Hepatic stellate cell (primary cell): Measurements from ENCODE around the gene ARID3A.
A peak's percentile ranks its signal among the peaks of the same experiment; 100 is the strongest.

ENCODE experiments used
- DNase-seq: peaks from one replicate; pipeline ENCODE4 v3.0.0; 2011; ENCODE audit warnings: low spot score

ARID3A gene

DNA sequence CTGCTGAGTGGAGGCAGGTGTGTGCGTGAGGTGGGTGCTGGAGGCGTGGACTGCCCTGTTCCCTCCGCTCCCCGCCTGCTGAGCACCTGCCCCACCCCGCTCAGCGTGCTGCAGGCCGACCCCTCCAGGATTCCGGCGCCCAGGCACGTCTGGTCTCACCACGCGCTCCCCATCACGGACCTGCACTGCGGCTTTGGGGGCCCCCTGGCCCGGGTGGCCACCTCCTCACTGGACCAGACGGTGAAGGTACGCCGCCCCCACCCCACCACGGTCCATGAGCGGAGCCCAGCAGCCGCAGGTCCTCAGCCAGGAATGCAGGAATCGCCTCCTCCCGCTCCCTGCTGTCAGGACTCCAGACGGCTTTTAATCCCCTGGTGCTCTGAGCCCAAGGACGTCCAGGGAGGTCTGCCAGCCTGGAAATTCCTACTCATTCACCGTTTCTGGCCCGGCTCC lies 64.3 kb downstream of the ARID3A start:
- no peak for DNase-seq

DNA sequence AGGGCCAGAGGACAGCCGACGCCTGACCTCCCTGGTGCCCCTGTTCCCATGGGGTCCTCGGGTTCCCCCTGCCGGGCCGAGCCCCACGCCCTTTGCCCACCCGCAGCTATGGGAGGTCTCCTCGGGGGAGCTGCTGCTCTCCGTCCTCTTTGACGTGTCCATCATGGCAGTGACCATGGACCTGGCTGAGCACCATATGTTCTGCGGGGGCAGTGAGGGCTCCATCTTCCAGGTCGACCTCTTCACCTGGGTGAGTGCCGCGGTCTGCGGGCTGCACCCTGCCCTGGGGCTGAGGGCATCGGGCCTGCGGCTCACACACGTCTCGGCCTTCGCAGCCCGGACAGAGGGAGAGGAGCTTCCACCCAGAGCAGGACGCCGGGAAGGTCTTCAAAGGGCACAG lies 64.9 kb downstream of the ARID3A start:
- DNase-seq: no peak

DNA sequence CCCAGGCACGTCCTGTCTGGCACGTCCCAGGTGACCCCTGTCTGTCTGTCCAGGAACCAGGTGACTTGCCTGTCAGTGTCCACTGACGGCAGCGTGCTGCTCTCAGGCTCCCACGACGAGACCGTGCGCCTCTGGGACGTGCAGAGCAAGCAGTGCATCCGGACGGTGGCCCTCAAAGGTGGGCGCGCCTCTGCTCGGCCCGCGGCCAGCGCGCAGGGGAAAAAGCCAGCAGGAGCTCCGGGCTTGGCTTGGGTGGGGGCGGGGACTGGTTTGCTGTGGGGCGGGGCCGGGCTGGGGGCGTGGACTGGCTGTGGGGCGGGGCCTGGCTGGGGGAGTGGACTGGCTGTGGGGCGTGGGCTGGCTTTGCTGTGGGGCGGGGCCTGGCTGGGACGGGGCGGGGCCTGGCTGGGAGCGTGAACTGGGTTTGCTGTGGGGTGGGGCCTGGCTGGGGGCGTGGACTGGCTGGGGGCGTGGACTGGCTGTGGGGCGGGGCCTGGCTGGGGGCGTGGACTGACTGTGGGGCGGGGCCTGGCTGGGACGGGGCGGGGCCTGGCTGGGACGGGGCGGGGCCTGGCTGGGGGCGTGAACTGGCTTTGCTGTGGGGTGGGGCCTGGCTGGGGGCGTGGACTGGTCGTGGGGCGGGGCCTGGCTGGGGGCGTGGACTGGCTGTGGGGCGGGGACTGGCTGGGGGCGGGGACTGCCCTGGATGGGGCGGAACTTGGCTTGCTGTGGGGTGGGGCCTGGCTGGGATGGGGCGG lies 65.5 kb downstream of the ARID3A start:
- DNase-seq: no peak

DNA sequence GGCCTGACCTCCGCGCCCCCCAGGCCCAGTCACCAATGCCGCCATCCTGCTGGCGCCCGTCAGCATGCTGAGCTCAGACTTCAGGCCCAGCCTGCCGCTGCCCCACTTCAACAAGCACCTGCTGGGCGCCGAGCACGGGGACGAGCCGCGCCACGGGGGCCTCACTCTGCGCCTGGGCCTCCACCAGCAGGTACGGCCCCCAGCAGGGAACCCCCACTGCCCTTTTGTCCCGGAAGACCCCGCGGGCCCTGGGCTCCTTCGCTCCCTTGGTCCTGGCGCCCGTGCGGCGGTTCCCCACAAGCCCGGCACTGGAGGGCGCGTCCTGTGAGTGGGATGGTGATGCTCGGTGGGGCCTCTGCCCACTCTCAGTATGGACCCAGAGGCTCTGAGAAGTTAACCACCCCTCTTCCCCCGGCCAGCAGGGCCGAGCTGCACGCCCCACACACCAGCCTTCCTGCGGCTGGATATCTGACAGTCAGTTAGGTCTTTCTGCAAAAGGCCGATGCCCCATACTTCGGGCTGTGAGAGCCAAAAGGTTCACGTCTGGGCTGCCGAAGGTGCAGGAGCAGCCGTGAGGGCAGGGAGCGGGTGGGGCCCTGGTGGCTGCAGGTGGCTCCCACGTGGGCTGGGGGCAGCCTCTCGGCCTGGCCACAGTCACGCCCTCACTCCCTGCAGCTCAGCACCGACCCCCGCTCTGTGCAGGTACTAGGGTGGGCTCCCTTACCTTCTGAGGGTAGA lies 66.3 kb downstream of the ARID3A start:
- no peak for DNase-seq

DNA sequence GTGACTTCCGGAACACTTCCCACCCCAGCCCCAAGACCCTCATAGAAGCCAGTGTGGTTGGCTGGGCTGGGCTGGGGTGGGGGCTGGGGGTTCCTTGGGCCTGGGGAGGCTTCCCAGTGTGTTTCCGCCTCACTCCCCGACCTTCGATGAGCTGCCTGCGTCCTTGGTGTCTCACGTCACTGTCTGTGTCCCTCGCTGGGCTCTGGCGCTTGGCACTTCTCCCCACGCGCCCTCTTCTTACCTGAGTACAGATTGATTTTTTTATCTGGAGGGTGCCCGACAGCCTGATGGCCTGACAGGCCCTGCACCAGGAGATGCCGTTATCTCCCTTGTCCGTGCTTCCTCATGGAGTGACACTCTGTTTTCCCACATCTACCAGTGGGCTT lies 66.8 kb downstream of the ARID3A start:
- DNase-seq: no peak

DNA sequence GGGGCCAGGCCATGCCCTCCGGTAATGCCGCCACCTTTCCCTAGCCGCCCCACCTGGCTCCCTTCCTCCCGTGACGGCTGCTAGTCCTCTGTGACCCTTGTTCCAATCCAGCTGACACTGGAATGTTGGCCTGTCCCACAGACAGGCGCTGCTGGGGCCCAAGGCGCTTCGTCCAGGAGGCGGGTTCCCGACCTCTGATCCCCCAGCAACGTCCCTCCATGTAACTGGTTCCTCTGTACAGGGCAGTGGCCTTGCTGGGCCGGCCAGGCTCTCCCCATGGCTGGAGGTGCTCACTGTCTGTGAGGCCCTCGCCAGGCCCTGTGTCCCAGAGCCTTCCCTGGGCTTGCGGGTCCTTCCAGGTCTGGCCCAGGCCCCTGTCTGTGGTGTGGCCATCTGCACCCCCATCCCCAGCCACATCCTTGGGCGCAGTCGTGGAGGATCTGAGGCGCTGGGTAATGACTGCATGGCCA lies 67.6 kb downstream of the ARID3A start:
- DNase-seq: no peak

DNA sequence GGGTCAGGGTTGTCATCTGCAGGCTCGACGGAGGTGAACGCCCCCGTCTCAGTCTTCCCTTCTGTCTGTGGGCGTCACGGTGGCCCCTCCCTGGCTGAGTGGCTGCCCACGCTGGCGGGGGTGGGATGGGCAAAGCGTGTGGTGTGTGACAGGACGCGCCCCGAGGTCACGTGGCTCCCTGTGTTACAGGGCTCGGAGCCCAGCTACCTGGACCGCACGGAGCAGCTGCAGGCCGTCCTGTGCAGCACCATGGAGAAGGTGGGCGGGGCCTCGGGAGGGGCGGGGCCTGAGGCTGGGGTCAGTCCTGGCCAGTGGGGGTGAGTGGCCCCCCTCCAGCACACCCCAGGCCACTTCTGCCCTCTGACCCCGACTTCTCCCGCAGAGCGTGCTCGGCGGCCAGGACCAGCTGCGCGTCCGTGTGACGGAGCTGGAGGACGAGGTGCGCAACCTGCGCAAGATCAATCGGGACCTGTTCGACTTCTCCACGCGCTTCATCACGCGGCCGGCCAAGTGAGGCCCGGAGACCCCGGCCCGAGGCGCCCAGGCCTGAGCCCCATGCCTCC lies 68.1 kb downstream of the ARID3A start:
- no peak for DNase-seq

DNA sequence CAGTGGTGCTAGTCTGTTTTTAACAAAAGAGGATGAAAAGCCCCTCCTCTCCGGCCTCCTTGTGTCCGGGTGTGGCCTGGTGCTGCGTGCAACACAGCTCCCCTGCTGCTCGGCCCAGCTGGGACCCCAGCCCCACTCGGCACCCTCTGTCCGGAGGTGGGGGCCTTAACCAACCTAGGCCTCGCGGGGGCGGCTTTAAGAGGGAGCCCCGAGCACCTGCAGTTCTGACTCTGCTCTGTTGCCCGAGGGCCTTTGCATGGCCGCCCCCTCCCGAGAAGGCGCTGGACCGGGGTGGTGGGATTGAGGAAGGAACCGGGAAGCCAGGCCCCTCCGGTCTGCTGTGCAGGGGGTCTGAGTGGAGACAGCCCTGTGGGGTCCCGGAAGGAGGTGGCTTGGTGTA lies 68.7 kb downstream of the ARID3A start:
- no peak for DNase-seq

DNA sequence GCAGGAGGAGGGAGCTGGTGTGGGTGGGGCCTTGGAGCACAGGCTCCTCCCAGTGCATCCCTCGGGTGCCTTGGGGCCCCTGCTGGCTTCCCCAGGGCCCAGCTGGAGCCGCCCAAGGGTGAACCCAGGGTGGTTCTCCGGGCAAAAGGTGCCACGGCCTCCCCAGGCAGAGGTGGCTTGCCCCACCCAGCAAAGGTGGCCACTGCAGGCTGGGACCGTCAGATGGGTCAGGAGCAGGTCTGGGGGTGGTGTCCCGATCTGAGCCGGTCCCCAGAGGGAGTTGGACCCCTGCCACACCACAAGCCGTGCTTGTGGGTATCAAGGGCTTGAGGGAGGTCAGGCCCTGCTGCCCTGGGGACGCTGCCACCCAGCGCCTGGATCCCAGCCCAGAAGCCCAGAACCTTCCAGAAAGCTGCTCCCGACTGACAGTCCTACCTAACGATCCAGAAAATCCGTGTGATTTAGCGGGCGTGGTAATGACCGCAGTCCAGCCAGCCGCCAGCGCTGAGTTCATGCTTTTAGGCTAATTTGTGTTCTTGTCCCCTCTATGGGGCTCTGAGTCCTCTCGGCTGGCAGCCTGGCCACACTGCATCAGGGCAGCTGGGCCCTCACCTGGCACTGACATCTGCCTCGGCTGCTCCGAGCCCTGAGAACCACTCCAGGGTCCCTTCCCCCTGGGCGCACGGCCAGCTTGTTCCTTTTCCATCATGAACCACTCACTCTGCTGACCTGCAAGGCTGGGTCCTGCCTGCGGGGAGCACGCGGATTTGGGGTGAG lies 69.4 kb downstream of the ARID3A start:
- no peak for DNase-seq

DNA sequence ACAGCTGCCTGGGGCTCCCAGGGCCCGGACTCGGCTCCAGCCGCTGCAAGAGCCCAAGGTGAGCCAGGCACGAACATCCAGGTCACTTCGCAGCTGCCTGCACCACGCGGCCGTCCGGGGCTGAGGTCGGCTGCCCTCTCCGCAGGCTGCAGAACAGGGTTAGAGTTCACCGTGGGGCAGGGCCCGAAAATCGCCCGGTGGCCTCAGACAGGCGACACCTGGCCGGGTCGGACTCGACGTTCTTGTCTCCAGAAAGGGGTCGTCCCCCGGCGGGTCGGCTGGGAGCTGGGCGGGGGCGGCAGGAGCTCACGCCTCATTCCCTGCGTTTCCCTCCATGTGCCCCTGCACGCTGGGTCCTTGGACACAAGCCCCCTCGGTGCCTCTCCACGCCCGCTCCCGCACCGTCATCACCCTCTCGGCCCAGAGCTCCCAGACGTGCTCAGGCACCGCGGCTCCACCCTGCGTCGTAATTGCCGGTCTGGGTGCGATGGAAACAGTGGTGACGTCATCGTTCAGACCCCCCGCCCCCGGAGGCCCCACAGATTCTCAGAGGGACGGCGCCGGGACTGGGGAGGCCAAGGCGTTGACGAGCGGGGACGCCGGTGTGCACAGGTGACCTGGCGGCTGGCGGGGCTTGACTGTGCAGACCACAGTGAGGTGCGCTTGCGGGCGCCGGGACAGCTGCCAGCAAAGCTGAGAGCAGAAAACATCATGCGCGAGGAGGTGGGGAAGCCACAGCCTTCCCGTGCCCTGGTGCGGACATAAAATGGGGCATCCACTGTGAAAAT lies 70.4 kb downstream of the ARID3A start:
- DNase-seq: peak; percentile 77

DNA sequence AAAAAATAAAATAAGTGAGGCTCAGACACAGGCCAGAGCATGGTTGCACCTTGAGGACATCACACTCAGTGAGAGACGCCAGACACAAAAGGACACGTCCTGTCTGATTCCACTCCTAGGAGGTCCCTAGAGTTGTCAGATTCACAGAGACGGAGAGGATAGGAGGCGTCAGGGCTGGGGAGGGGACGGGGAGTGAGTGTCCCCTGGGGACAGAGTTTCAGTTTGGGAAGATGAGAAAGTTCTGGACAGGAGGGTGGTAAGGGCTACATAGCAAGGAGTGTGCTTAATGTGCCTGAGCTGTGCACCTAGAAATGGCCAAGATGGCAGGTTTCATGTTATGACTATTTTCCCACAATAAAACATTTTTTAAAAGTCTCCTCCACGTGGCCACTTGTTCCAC lies 72.2 kb downstream of the ARID3A start:
- no peak for DNase-seq

DNA sequence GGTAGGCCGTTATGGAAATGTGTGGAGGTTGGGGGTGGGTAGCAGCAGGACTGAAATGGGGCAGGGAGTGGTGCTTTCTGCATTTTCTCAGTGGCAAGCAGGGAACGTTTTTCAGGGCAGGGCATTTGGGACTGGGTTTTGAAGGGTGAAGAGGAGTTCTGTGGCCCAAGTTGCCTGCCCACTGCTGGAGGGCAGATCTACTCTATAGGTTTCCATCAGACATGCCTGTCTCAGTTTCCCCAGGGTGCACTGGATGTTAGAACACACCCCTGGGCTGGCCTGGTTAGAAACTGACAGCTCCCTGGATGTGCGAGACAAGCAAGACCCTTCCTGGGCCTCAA lies 73.5 kb downstream of the ARID3A start:
- no peak for DNase-seq

DNA sequence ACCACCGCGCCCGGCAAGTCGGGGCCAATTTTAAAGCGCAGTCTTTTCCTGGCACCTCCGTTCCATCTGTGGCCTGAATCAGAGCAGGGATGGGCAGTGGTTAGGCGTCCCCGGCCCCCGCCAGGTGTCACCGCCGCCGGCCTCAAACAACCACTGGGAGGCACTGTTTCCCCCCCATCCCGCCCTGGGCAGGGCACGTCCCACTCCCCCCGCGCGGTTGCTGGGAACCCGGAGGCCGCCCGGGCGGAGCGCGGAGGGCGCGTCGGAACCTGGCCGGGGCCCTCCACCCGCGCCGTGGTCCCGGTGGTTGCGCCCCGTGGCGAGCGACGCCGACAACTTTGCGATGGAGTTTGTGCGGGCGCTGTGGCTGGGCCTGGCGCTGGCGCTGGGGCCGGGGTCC lies 74.3 kb downstream of the ARID3A start, which contains the start of gene GRIN3B:
TSS of gene GRIN3B (plus strand) at position 325 of the 400 bp plus-strand sequence. CDS start at position 344, 19 bp downstream.
- DNase-seq: peak; percentile 82

DNA sequence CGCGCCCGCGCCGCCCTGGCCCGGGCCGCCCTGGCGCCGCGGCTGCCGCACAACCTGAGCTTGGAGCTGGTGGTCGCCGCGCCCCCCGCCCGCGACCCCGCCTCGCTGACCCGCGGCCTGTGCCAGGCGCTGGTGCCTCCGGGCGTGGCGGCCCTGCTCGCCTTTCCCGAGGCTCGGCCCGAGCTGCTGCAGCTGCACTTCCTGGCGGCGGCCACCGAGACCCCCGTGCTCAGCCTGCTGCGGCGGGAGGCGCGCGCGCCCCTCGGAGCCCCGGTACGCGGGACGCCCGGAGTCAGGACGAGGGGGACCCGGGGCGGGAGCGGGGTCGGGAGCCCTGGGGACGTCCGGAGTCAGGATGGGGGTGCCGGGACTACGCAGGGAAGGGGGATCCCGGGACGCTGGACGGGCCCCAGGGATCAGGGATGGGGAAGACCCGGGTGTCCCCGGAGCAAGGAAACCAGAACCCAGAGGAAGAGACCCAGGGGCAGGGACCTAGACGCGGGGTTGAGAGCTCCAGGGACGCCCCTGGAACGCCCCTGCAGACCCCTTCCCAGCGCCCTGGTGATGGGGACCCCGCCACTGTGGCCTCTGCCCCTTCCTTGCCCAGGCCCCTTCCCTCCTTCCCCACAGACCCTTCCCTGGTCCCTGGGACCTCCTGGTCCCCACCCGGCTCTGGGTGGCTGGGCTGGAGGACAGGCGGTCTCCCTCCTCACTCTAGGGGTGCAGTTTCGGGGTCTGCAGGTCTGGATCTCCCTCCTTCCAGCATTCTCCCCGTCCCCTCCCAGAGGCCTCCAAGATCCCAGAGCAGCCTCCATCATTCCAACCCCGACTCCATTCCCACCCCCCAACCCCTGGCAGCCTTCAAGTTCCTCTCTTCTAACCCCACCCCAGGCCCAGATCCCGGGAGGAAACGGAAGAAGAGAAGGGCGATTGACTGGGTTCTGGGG lies 75.0 kb downstream of the ARID3A start:
- peak; percentile 45 for DNase-seq

DNA sequence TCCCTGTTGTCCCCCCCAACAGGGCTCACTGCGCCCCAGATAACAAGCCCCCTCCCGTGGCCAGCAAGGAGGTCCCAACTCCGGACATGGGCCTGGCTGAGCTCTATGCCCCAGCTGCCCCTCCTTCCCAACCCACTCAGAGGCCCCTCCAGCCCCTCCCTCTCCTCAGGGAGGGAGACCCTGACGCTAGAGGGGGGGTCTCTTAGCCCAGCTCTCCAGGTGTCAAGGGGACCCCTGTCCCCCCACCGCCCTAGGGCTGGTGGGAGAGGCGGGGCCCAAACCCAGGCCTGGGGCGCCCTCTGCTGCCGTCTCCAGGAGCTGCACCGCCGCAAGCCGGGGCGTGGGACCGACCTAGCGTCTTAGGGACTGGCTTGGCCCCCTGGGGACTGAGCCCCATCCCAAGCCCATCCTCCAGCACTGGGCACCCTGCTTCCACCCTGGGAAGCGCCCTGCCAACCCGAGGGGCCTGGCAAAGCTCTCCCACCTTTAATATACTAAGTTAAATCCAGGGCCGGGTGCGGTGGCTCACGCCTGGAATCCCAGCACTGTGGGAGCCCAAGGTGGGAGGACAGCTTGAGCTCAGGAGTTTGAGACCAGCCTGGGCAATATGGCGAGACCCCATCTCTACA lies 75.8 kb downstream of the ARID3A start:
- peak; percentile 76 for DNase-seq

DNA sequence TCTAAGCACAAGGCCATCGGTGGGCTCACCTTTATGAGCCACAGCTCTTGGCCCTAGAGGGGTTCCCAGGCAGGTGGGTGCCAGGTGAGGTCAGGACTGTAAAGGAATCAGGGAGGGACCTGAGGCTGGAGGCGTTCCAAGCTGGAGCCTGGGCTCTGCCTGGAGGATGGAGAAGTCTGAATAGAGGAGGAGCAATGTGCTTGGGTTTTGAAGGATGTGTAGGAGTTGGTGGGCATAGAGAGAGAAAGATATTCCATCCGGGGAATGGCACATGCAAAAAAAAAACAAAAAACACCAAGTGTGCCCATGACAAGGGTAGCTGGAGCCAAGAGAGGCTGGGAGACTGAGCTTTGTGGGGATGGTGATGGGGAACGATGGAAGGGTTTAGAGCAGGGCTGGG lies 76.8 kb downstream of the ARID3A start:
- no peak for DNase-seq

DNA sequence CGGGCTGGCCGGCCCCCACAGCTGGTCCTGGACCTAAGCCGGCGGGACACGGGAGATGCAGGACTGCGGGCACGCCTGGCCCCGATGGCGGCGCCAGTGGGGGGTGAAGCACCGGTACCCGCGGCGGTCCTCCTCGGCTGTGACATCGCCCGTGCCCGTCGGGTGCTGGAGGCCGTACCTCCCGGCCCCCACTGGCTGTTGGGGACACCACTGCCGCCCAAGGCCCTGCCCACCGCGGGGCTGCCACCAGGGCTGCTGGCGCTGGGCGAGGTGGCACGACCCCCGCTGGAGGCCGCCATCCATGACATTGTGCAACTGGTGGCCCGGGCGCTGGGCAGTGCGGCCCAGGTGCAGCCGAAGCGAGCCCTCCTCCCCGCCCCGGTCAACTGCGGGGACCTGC lies 77.4 kb downstream of the ARID3A start:
- DNase-seq: no peak

DNA sequence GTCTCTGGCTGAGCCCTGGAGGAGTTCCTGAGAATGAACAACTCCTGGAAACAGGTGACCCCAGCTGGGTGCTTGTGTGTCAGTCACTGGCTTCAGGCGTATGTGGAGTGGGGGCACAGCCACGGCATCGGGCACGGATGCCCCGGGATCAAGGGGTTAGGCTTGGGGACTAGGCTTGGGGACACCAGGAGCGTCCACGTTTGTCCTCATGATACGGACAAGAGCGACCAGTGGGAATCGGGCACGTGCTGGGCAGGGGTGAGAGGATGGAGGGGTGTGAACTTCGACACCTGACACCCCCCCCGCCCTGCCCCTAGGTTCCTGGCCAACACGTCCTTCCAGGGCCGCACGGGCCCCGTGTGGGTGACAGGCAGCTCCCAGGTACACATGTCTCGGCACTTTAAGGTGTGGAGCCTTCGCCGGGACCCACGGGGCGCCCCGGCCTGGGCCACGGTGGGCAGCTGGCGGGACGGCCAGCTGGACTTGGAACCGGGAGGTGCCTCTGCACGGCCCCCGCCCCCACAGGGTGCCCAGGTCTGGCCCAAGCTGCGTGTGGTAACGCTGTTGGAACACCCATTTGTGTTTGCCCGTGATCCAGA lies 78.5 kb downstream of the ARID3A start:
- no peak for DNase-seq
